HG03469 (cell line): ENCODE measurements around the gene AFF3.
"Not testable (repeated sequence)": the region's sequence is repeated elsewhere in the genome, so short reads cannot be mapped to it uniquely, and the experiment has no call there.

Experiments used
- ATAC-seq: cut with Tn5 transposase; IDR thresholded peaks from one replicate; pipeline ENCODE4 v1.9.1; 2021; ENCODE audit warnings: mild to moderate bottlenecking, moderate library complexity, moderate number of reproducible peaks; ENCODE audit not compliant: unreplicated experiment

Gene AFF3

GRCh38 chr2:99772591-99773331 lies 369.6 kb downstream of the AFF3 start:
- no peak for ATAC-seq

- no peak for ATAC-seq
These were observed 370.6 kb downstream of the AFF3 start for GRCh38 chr2:99771681-99772333.

DNA sequence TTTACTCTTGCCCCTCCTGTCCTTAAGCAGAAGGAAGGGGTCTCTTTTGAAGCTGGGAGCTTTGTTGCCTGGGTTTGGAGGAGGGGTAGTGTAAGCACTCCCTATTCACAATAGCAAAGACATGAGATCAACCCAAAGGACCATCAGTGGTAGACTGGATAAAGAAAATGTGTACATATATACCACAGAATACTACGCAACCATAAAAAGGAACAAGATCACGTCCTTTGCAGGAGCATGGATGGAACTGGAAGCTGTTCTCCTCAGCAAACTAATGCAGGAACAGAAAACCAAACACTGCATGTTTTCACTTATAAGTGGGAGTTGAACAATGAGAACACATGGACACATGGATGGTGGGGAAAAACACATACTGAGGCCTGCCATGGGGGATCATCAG lies 371.5 kb downstream of the AFF3 start:
- no peak for ATAC-seq

DNA sequence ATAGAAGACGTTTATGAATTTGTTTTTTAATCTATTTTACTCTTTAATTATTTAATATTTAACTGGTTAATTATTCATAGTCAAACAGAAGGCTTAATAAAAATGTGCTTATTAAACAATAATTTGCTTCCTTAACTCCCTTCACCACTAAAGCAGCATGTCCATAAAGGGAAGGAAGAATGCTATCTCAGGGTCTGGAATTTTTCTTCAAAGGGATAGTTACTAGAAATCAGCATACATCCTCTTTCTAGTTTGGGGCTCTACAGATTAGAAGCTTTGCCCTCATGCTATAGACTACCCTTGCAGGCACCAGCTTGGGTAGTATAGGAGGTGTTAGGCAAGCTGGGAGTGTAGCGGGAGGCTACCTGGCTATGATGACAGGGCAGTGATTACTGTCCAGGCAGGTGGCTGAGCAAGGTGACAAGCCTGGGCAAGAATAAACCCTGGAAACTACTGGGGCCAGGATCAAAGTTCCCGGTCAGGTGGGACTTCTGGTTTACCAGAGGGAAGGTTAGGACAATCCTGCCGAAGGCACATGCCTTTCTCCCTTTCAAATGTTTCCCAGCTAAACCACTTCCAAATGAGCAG lies 376.6 kb downstream of the AFF3 start:
- ATAC-seq = no peak

DNA sequence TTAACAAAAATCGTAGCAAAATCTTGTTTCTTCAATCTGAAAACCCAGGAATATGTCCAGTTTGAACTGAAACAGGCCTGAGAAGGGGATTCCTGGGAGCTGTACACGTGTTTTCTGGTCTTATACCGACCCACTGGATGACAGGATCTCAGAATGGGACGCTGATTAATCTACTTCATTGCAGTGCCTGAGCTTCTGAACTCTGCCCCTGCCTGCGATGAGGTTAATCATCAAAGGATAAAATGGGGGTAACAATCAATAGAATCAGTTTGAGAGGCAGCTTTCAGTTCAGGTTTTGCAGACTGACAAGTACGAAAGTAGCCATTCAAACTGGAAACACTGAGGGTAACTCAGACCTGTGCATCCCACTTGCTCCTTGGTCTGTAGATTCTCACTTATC lies 378.6 kb downstream of the AFF3 start:
- no peak for ATAC-seq

- no peak for ATAC-seq
These were observed 379.7 kb downstream of the AFF3 start for GRCh38 chr2:99762714-99763113.

DNA sequence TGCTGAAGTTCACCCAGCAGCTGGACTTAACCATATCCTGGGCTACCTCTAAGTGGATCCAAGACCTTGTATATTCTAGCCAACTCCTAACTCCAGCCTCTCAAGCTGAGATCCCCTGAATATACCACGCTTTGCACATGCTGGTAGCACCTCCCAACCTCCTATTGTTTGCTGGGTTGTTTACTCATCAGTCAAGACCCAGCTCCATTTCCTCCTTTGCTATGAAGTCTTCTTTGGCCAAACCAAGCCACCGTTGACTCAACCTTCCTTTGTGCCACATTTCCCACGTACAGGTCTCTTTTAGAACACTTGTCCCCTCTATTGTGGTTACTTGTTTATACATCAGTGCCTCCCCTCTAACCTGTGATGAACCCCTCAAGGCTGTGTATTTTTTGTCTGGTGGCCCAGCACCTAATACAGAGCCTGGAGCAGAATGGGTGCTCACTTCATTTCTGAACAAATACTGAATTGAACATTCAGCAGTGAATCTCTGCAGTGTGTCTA lies 384.7 kb downstream of the AFF3 start:
- no peak for ATAC-seq

DNA sequence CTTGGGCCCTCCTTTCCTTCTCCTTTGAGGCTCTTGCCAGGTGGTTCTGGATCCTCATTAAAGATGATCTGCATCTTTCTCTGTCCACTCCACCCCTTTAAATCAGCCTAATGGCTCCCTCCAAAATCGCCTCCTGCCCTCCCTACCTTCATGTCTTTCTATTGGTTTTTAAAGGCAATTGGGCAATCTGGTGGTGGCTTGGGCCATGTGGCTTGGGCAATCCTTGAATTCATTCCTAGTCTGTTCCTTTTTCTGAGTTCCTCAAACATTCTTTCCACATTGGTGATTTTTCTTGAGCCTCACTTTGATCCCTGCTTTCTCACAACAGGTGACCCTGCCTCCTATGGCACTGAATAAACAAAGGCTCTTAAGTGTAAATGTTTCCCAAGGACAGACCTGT lies 386.3 kb downstream of the AFF3 start:
- no peak for ATAC-seq

DNA sequence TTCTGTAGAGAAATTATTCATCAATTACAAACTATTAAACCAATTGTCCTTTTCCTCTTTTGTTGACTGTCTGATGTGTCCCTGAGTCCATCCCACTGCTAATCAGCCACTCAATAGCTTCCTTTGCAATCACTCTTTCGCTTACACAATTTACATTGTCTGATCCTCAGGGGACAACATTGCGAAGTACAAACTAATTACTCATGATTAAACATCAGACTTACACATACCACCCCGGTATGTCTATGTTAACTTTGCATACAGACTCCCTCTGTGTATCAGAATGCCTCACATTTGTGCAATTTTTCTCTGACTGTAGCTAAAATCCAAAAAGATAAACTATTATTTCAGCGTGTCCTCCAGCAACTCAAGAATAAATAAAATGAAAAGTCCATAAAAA lies 388.2 kb downstream of the AFF3 start:
- ATAC-seq = no peak

DNA sequence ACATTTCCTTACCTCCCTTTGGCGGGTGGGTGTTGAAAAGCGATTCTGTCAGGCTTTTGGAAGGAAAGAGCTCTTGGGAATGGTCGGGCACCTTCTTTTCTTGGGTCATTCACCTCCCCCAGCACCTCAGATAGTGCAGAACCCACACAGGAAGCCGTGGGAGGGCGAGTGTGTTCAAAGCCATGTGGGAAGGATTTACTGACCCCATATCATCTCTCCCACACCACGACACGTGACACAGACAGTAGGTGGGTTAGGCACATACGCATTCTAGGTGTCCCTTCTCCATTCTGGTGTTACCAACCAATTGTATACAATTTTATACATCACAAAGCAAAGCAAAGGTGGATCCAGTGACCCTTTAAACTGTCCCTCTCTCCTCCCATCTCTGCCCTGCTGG lies 388.9 kb downstream of the AFF3 start:
- ATAC-seq = no peak

DNA sequence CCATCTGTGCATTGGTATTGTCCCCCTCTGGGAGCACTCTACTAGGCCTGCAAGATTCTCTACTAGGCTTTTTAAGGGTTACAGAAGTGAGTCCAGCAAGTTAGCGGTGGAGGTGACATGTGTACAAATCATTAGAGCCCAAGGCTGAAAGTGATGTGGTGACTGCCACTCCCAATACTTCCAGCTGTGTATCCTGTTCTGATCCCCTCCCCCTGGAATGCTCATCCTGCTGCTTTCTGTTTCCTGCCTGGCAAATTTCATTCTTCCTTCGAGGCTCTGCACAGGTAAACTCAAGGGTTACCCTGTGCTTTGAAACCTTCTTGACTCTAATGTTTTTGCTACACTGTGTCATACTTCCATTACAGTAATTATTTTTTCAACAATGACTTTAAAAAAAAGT lies 394.0 kb downstream of the AFF3 start:
- no peak for ATAC-seq

- no peak for ATAC-seq
These were observed 394.5 kb downstream of the AFF3 start for GRCh38 chr2:99747842-99748241.

GRCh38 chr2:99743146-99743545 lies 399.2 kb downstream of the AFF3 start:
- ATAC-seq = no peak

GRCh38 chr2:99737537-99737936 lies 404.9 kb downstream of the AFF3 start:
- no peak for ATAC-seq

GRCh38 chr2:99735753-99736152 lies 406.6 kb downstream of the AFF3 start:
- ATAC-seq = no peak

- ATAC-seq = not testable (repeated sequence)
These were observed 407.1 kb downstream of the AFF3 start for GRCh38 chr2:99735314-99735713.

DNA sequence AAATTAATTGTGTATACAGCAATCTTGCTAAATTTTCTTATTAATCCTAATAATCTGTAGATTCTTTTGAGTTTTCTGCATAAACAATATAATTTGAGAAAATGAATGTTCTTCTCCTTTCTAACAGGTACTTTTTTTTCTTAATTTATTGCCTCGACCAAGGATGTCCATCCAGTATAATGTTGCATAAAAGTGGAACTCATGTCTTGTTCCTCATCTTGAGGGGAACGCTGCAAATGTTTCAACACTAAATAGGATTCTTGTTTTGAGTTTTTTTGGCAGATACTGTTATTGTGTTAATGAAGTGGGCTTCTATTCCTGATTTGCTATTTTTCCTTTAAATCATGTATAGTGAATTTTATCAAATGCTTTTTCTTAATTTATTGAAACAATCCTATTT lies 408.2 kb downstream of the AFF3 start:
- ATAC-seq = no peak

DNA sequence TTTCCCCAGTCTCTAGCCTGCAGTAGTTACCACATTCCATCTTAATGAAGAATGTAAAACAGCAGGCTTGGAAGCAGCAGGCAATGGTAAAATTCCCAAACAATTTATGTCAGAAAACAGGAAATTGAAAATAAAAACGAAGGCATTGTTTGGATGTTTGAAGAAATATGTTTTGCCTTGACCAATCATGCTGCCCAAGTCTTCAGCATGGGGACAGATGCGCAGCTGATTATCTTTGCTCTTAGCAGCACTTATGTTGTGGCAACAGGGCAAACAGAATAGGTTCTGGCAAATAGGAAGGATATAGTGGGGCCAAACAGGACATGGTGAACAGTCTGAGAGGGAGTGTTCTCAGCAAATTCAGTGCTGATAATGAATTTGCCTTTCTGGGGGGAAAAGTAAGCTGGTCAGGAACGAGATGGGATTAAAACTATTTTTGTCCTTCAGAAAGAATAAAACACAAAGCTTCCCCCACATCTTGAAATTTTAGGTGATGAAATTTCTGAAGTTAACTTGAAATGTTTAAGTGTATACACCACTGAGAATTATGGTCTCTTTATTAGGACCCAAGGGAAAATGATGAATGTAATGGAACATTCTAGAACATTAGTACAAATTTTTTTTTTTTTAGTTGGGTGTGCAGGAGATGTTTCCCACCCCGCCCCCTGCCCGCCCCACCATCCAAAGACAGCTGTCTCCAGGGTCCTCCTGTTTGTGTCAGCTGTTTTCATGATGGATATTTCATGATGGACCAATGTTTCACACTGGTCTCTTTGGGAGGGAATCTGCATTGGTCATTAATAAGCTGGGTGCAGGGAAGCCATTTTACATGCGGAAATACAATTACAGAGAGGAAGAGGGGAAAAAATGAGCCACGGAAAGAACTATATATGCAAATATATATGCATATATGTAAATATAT lies 413.0 kb downstream of the AFF3 start:
- ATAC-seq = no peak

- ATAC-seq = no peak
These were observed 414.2 kb downstream of the AFF3 start for GRCh38 chr2:99728166-99728565.

DNA sequence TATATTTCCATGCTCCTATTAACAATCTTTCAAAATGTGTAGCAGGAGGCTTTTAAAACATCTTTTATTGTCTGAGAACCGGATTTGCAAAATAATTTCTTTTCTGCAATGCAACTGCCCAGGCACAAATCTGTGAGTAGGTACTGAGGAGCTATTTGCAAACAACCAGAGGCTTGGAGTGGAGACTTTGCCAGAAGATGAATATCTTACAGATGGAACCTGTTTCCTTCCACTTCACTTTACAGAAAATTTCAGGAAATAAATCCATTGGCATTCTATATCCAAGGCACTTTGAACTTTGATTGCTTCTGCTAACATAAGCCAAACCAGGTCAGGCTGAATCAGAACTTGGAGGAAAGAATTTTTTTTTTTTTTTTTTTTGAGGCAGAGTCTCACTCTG lies 415.2 kb downstream of the AFF3 start:
- ATAC-seq = no peak

- no peak for ATAC-seq
These were observed 415.7 kb downstream of the AFF3 start for GRCh38 chr2:99726691-99727090.
